Measurements from ENCODE around the gene APIP. TPM values are rescaled to one million over a fixed set of nuclear protein-coding genes. Genes with fewer than 3 reads are reported as not detected.

APIP gene
- total RNA-seq, 1 donor from 2014 or later: 23.4 TPM

DNA sequence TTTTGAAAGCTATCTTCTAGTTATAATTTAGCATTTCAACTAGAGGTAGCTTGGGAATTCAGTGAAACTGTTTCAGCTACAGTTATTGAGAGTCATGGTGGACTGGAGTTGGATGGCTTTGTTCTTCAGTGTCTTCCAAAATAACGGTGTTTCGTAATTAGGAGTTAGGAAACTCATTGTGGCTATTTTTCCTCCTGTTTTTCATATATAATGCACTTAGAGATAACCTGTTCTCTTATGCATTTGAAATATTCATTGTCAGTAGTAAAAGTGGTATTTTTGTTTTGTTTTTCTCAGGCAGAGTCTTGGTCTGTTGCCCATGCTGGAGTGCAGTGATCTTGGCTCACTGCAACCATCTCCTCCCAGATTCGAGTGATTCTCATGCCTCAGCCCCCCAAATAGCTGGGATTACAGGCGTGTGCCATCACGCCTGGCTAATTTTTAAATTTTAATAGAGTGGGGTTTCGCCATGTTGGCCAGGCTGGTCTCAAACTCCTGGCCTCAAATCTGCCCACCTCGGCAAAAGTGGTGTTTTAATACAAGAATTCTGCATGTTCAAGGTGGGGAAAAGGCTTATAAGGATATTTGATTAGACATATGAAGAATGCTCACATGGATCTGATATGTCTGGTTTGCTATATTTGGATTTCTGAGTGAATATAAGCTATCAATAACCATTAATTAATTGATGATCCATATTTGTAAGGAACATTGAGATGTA, 12.9 kb upstream of the APIP start:
- no peaks in the 10 kb centered on the region for H3K27me3 Mint-ChIP-seq
- H3K27ac Mint-ChIP-seq: peak overlapping the region; percentile 30
- H3K4me3 Mint-ChIP-seq: no peak overlapping the region
- peaks cover 10% of the 10 kb centered on the region for H3K36me3 Mint-ChIP-seq
- no peaks in the 10 kb centered on the region for H3K9me3 Mint-ChIP-seq
- no peak for DNase-seq (ENCODE audit: extremely low spot score, unreplicated experiment)
- H3K4me1 Mint-ChIP-seq (ENCODE audit: unreplicated experiment): peaks cover 28% of the 10 kb centered on the region
- TF ChIP-seq, protein P1, sequence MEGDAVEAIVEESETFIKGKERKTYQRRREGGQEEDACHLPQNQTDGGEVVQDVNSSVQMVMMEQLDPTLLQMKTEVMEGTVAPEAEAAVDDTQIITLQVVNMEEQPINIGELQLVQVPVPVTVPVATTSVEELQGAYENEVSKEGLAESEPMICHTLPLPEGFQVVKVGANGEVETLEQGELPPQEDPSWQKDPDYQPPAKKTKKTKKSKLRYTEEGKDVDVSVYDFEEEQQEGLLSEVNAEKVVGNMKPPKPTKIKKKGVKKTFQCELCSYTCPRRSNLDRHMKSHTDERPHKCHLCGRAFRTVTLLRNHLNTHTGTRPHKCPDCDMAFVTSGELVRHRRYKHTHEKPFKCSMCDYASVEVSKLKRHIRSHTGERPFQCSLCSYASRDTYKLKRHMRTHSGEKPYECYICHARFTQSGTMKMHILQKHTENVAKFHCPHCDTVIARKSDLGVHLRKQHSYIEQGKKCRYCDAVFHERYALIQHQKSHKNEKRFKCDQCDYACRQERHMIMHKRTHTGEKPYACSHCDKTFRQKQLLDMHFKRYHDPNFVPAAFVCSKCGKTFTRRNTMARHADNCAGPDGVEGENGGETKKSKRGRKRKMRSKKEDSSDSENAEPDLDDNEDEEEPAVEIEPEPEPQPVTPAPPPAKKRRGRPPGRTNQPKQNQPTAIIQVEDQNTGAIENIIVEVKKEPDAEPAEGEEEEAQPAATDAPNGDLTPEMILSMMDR (conservative IDR thresholded peaks at IDR 0.05): no peak

DNA sequence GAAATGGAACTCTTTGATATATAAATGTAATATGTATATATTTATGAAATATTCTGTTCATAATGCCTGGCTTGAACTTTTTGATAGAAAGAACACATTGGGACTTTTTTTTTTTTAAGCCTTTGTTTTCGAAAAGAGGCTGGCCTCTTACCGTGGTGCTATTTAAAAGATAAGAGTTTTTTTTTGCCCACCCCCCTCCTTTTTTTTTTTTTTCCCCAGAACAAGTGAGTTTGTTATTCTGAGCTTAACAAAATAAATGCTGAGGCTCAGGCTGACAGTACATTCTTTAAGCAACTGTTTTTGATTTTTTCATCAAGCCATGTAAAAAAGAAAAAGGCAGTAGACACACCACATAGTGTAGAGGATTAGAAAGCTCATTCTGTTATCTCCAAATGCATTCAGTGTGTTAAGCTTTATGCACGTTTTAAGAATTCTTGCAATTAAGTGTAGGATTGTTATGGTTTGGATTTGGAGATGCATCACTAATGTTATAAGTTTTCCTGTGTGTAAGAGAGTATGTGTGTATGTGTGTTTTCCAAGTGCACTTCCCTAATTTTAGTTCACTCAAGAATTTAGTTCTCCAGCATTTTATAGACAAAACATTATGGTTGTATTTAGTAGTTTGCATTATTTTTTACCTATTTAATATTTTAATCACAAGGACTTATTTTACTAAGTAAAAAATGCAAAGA, 12.2 kb upstream of the APIP start:
- no peak overlapping the region for H3K4me3 Mint-ChIP-seq
- H3K4me1 Mint-ChIP-seq (ENCODE audit: unreplicated experiment): peaks cover 32% of the 10 kb centered on the region
- no peaks in the 10 kb centered on the region for H3K27me3 Mint-ChIP-seq
- H3K36me3 Mint-ChIP-seq: peaks cover 7% of the 10 kb centered on the region
- DNase-seq (ENCODE audit: extremely low spot score, unreplicated experiment): no peak
- no peaks in the 10 kb centered on the region for H3K9me3 Mint-ChIP-seq
- no peak overlapping the region for H3K27ac Mint-ChIP-seq
- TF ChIP-seq, protein P1 (conservative IDR thresholded peaks at IDR 0.05): no peak

GRCh38 chr11:34926831-34927132, 10.6 kb upstream of the APIP start:
- Mint-ChIP-seq H3K4me1 (ENCODE audit: unreplicated experiment) (peaks cover 32% of the 10 kb centered on the region), H3K36me3 (no peaks in the 10 kb centered on the region), H3K27me3 (no peaks in the 10 kb centered on the region), H3K4me3 (no peak overlapping the region), H3K9me3 (no peaks in the 10 kb centered on the region), H3K27ac (no peak overlapping the region)
- DNase-seq (ENCODE audit: extremely low spot score, unreplicated experiment): no peak
- TF ChIP-seq, protein P1 (conservative IDR thresholded peaks at IDR 0.05): no peak

DNA sequence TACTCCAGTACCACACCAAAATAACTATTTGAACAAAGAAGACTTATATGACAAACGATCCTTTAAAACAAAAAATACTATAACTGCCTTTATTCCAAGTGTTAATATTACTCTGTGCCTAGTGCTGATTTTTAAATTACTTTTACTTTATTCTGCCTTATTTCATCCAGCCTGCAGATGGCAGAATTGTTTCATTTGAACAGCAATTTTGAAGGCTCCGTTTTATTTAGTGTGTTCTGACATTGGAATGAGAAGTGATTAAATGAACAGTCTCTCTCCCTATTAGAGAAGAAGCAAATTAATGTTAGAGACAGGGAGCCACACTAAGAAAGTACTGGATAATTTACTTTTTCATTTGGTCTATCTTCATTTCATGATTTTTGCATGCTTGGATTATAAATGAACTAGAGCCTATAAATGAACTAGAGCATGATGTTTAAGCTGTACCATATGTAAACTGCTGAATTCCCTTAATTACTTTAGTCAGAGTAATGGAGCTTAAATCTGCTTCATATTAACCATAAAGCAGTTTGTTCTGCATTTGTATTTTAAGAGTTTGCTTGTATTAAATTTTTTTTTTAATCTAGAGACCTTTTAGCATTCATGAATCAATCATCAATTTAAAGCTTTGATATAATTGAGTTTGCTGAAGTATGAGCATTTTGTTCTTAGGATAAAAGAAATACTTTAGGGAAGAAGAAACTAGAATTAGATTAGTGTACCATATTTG, 10.1 kb upstream of the APIP start:
- DNase-seq (ENCODE audit: extremely low spot score, unreplicated experiment): no peak
- Mint-ChIP-seq H3K4me1 (ENCODE audit: unreplicated experiment) (peaks cover 32% of the 10 kb centered on the region), H3K27ac (no peak overlapping the region)

DNA sequence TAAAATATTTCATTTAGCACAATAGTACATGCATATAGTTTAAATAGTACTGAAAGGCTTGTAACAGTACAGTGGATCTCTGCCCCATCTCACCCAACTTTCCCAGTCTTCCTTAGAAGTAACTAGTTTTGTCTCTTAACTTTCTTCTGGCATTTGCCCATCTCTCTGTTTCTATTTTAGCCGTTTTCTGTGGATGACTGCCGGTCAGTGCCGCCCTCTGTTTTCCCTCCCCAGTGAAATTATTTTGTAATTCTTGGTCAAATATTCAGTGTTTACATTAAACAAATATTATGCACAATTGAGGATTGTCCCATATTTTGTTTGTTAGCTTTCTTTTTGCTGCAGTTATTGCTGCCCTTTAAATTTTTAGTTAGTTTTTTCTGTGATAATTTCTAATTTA, 8.5 kb upstream of the APIP start:
- no peak for DNase-seq (ENCODE audit: extremely low spot score, unreplicated experiment)
- Mint-ChIP-seq H3K4me3 (no peak overlapping the region), H3K27me3 (no peaks in the 10 kb centered on the region), H3K9me3 (no peaks in the 10 kb centered on the region), H3K4me1 (ENCODE audit: unreplicated experiment) (peaks cover 28% of the 10 kb centered on the region), H3K27ac (no peak overlapping the region), H3K36me3 (no peaks in the 10 kb centered on the region)
- TF ChIP-seq, protein P1 (conservative IDR thresholded peaks at IDR 0.05): no peak

More for the DNA sequence above, 10.1 kb upstream of the APIP start:
- TF ChIP-seq, protein P1 (conservative IDR thresholded peaks at IDR 0.05): peak; percentile 86
- Mint-ChIP-seq H3K9me3 (no peaks in the 10 kb centered on the region), H3K4me3 (no peak overlapping the region), H3K27me3 (no peaks in the 10 kb centered on the region), H3K36me3 (no peaks in the 10 kb centered on the region)

Data from type B pancreatic cell (in vitro differentiated cells).